SK-N-SH (cell line): ENCODE measurements around the gene BLTP1. TPM values are rescaled to one million over a fixed set of nuclear protein-coding genes. Genes with fewer than 3 reads are reported as not detected.

Experiments
- CTCF ChIA-PET: fragments of 300-600, 350-600 bp; formaldehyde crosslinking; extraction: SDS; loops from one replicate; lab custom pipeline; 2021; lab: Yijun Ruan, JAX
- POLR2A ChIA-PET: fragments of 350-600 bp; sonication (Branson Sonifier 250); formaldehyde crosslinking; extraction: SDS; loops from one replicate; lab custom pipeline; 2020; ENCODE audit warnings: antibody characterized with exemption, inconsistent platforms; lab: Yijun Ruan, JAX
- DNase-seq: peaks from one replicate; pipeline ENCODE4 v3.0.0; 2012
- H2AFZ ChIP-seq: fragments of 200-600 bp; sonication (generic); 2 replicates; pipeline ENCODE4 v1.8.1; 2016; ENCODE audit warnings: antibody characterized with exemption, mild to moderate bottlenecking, low read depth
- H3F3A ChIP-seq: fragments of 200-600 bp; sonication (generic); replicated peaks from 2 replicates; pipeline ENCODE3; 2016; ENCODE audit warnings: antibody characterized with exemption, mild to moderate bottlenecking; ENCODE audit not compliant: insufficient read depth
- H3K27ac ChIP-seq, 2 experiments: fragments of 200-500 bp in 1 of 2; fragments of 200-600 bp in 1 of 2; sonication (Bioruptor generic) in 1 of 2; sonication (generic), shearing (Covaris generic) in 1 of 2; 2 replicates each; pipeline versions ENCODE4 v1.5.1 to v1.6.1; 2014 to 2016; ENCODE audit warnings: low read depth in 2 of 2, inconsistent platforms in 1 of 2, low read length in 1 of 2, mild to moderate bottlenecking in 1 of 2, mixed read lengths in 1 of 2
- H3K27me3 ChIP-seq: fragments of 200-600 bp; sonication (generic), shearing (Covaris generic); 2 replicates; pipeline ENCODE4 v1.6.1; 2016; ENCODE audit warnings: mixed run types; ENCODE audit not compliant: insufficient read depth
- H3K36me3 ChIP-seq, 2 experiments: fragments of 200-500 bp in 1 of 2; fragments of 200-600 bp in 1 of 2; sonication (Bioruptor generic) in 1 of 2; sonication (generic) in 1 of 2; replicated peaks in 1 of 2; 2 replicates each; pipeline versions ENCODE3 to v1.5.1; 2014 to 2016; ENCODE audit warnings: low read length in 1 of 2, mild to moderate bottlenecking in 1 of 2; ENCODE audit not compliant: insufficient read depth in 2 of 2, control insufficient read depth in 1 of 2
- H3K4me1 ChIP-seq, 2 experiments: fragments of 200-500 bp in 1 of 2; fragments of 200-600 bp in 1 of 2; sonication (Bioruptor generic) in 1 of 2; sonication (generic), shearing (Covaris generic) in 1 of 2; 2 replicates each; pipeline versions ENCODE4 v1.5.1 to v1.6.1; 2014 to 2016; ENCODE audit warnings: low read depth in 1 of 2, low read length in 1 of 2, mixed run types in 1 of 2; ENCODE audit not compliant: insufficient read depth in 2 of 2, control insufficient read depth in 1 of 2
- H3K4me2 ChIP-seq: fragments of 200-600 bp; sonication (generic), shearing (Covaris generic); 2 replicates; pipeline ENCODE4 v1.6.1; 2017; ENCODE audit warnings: mixed run types
- H3K4me3 ChIP-seq, 2 experiments: fragments of 200-500 bp in 1 of 2; fragments of 200-600 bp in 1 of 2; sonication (Bioruptor generic) in 1 of 2; sonication (generic), shearing (Covaris generic) in 1 of 2; 2 replicates each; pipeline versions ENCODE4 v1.5.1 to v1.8.1; 2014 to 2016; ENCODE audit warnings: low read depth in 2 of 2, inconsistent platforms in 1 of 2, low read length in 1 of 2, mild to moderate bottlenecking in 1 of 2, mixed read lengths in 1 of 2, moderate library complexity in 1 of 2
- H3K79me2 ChIP-seq: fragments of 200-600 bp; sonication (generic); 2 replicates; pipeline ENCODE4 v1.8.1; 2017; ENCODE audit warnings: mild to moderate bottlenecking; ENCODE audit not compliant: insufficient read depth
- H3K9ac ChIP-seq: fragments of 200-600 bp; sonication (generic); 2 replicates; pipeline ENCODE4 v1.6.1; 2017; ENCODE audit warnings: mixed run types
- H3K9me2 ChIP-seq: fragments of 200-600 bp; sonication (generic); 2 replicates; pipeline ENCODE4 v1.6.1; 2017; ENCODE audit warnings: mixed run types
- H3K9me3 ChIP-seq: fragments of 200-600 bp; sonication (generic); 2 replicates; pipeline ENCODE4 v1.6.1; 2017; ENCODE audit warnings: mixed run types, mild to moderate bottlenecking, moderate library complexity
- H4K20me1 ChIP-seq: fragments of 200-600 bp; sonication (generic); 2 replicates; pipeline ENCODE4 v1.6.1; 2017; ENCODE audit warnings: mild to moderate bottlenecking, mixed run types; ENCODE audit not compliant: insufficient read depth
- CHD2 ChIP-seq: fragments of 150-350 bp; IDR thresholded peaks from 2 replicates; pipeline ENCODE4 v1.6.1; 2018; ENCODE audit warnings: low read length; ENCODE audit not compliant: partially characterized antibody
- ELF1 ChIP-seq: IDR thresholded peaks from 2 replicates; pipeline ENCODE4 v1.4.0; 2012
- EP300 ChIP-seq, 2 experiments: IDR thresholded peaks; 2 replicates each; pipeline versions ENCODE4 v1.4.0 to v1.6.1; 2012; ENCODE audit warnings: borderline replicate concordance in 1 of 2, low read depth in 1 of 2, low read length in 1 of 2
- EZH2phosphoT487 ChIP-seq: fragments of 200-600 bp; sonication (generic); IDR thresholded peaks from 2 replicates; pipeline ENCODE4 v1.6.1; 2017; ENCODE audit warnings: low read depth, mixed run types, mild to moderate bottlenecking, antibody characterized with exemption, moderate library complexity, borderline replicate concordance
- GATA2 ChIP-seq: sonication (generic); formaldehyde crosslinking; IDR thresholded peaks from 2 replicates; pipeline ENCODE4 v1.5.0; 2020; ENCODE audit warnings: mild to moderate bottlenecking, missing genetic modification reagents
- JUND ChIP-seq: IDR thresholded peaks from 2 replicates; pipeline ENCODE4 v1.4.0; 2012
- MEF2A ChIP-seq: IDR thresholded peaks from 2 replicates; pipeline ENCODE4 v1.4.0; 2012; ENCODE audit warnings: low read depth, borderline replicate concordance
- MXI1 ChIP-seq: IDR thresholded peaks from 2 replicates; pipeline ENCODE4 v1.6.1; 2012; ENCODE audit warnings: mild to moderate bottlenecking, low read depth, low read length, improper control_type of control experiment
- NRF1 ChIP-seq: IDR thresholded peaks from 2 replicates; pipeline ENCODE4 v1.6.1; 2012; ENCODE audit warnings: low read depth, mild to moderate bottlenecking, low read length
- POLR2AphosphoS5 ChIP-seq: IDR thresholded peaks from 2 replicates; pipeline ENCODE4 v1.6.1; 2012; ENCODE audit warnings: low read depth, low read length
- RAD21 ChIP-seq: IDR thresholded peaks from 2 replicates; pipeline ENCODE4 v1.6.1; 2012; ENCODE audit warnings: mild to moderate bottlenecking, low read length
- RCOR1 ChIP-seq: fragments of 150-350 bp; IDR thresholded peaks from 2 replicates; pipeline ENCODE4 v1.6.1; 2017; ENCODE audit warnings: antibody characterized with exemption, low read length
- RFX5 ChIP-seq: IDR thresholded peaks from 2 replicates; pipeline ENCODE4 v1.6.1; 2012; ENCODE audit warnings: mild to moderate bottlenecking, improper control_type of control experiment, low read length
- SIN3A ChIP-seq: IDR thresholded peaks from 2 replicates; pipeline ENCODE4 v1.6.1; 2012; ENCODE audit warnings: low read depth, mild to moderate bottlenecking, low read length, moderate library complexity, borderline replicate concordance
- SMC3 ChIP-seq: IDR thresholded peaks from 2 replicates; pipeline ENCODE4 v1.6.1; 2012; ENCODE audit warnings: low read depth, low read length, improper control_type of control experiment
- TEAD4 ChIP-seq: IDR thresholded peaks from 2 replicates; pipeline ENCODE4 v1.4.0; 2012; ENCODE audit warnings: mild to moderate bottlenecking, borderline replicate concordance; ENCODE audit not compliant: insufficient read depth
- WGBS: methylation state at CpG from one replicate; pipeline ENCODE4 v1.1.6; 2017; ENCODE audit warnings: low lambda C conversion rate; 5-methylcytosine and 5-hydroxymethylcytosine counted together
- polyA plus RNA-seq, 3 experiments: library from polyadenylated mRNA; depleted of rRNA; stranded (reverse); fragments of >200 nt; gene quantifications; 2 replicates each; pipeline ENCODE4 v1.2.3, GENCODE V29; 2012
- TF ChIP-seq, protein P1 (sequence below): IDR thresholded peaks from 2 replicates; pipeline ENCODE4 v1.4.0; 2012; ENCODE audit warnings: low read depth
- TF ChIP-seq, protein P2 (sequence below): IDR thresholded peaks from 2 replicates; pipeline ENCODE4 v1.6.1; 2012; ENCODE audit warnings: mild to moderate bottlenecking, low read depth, low read length, moderate library complexity
- TF ChIP-seq, protein P3 (sequence below): fragments of 200-600 bp; sonication (generic); IDR thresholded peaks from 2 replicates; pipeline ENCODE4 v1.6.1; 2017; ENCODE audit warnings: antibody characterized with exemption, mild to moderate bottlenecking, moderate library complexity
- TF ChIP-seq, protein P4 (sequence below): IDR thresholded peaks from 2 replicates; pipeline ENCODE4; 2012

BLTP1 gene
- polyA plus RNA-seq, 1 of the 3 experiments (the other 2 are of a cell fraction): 13.1 TPM

- Histone ChIP-seq H3K9me3 (no peaks in the 10 kb centered on the region), H3K4me2 (no peak overlapping the region), H3K79me2 (peaks cover 60% of the 10 kb centered on the region), H3F3A (no peaks in the 10 kb centered on the region), H3K4me1 (no peaks in the 10 kb centered on the region; a peak in 1 of 4 replicates), H3K4me3 (no peak overlapping the region), H3K9ac (no peak overlapping the region), H3K36me3 (peaks cover 0 to 4% of the 10 kb centered on the region in 2 experiments), H3K27me3 (no peaks in the 10 kb centered on the region), H4K20me1 (peaks cover 17% of the 10 kb centered on the region; the same call in 1 of the 2 replicates), H2AFZ (no peak overlapping the region), H3K9me2 (no peaks in the 10 kb centered on the region), H3K27ac (no peak overlapping the region; a peak in 1 of 4 replicates)
- POLR2A ChIA-PET: no interaction called here
- no peak for DNase-seq
- WGBS: 100% methylated on average over 1 of the region's 1 CpG
- TF ChIP-seq, protein P1, sequence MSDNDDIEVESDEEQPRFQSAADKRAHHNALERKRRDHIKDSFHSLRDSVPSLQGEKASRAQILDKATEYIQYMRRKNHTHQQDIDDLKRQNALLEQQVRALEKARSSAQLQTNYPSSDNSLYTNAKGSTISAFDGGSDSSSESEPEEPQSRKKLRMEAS: no peak
- TF ChIP-seq ELF1: no peak
- TF ChIP-seq EP300 (IDR thresholded peaks at IDR 0.05; ENCODE audit: borderline replicate concordance in 1 of 2, low read depth in 1 of 2, low read length in 1 of 2): no peak
- no peak for TF ChIP-seq CHD2
- no peak for TF ChIP-seq SIN3A
- no peak for TF ChIP-seq RCOR1
- TF ChIP-seq POLR2AphosphoS5: no peak
- no peak for TF ChIP-seq MXI1
- no peak for TF ChIP-seq RFX5
- TF ChIP-seq TEAD4: no peak
- TF ChIP-seq, protein P2, sequence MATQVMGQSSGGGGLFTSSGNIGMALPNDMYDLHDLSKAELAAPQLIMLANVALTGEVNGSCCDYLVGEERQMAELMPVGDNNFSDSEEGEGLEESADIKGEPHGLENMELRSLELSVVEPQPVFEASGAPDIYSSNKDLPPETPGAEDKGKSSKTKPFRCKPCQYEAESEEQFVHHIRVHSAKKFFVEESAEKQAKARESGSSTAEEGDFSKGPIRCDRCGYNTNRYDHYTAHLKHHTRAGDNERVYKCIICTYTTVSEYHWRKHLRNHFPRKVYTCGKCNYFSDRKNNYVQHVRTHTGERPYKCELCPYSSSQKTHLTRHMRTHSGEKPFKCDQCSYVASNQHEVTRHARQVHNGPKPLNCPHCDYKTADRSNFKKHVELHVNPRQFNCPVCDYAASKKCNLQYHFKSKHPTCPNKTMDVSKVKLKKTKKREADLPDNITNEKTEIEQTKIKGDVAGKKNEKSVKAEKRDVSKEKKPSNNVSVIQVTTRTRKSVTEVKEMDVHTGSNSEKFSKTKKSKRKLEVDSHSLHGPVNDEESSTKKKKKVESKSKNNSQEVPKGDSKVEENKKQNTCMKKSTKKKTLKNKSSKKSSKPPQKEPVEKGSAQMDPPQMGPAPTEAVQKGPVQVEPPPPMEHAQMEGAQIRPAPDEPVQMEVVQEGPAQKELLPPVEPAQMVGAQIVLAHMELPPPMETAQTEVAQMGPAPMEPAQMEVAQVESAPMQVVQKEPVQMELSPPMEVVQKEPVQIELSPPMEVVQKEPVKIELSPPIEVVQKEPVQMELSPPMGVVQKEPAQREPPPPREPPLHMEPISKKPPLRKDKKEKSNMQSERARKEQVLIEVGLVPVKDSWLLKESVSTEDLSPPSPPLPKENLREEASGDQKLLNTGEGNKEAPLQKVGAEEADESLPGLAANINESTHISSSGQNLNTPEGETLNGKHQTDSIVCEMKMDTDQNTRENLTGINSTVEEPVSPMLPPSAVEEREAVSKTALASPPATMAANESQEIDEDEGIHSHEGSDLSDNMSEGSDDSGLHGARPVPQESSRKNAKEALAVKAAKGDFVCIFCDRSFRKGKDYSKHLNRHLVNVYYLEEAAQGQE: no peak
- TF ChIP-seq GATA2 (CRISPR knock-in tag): no peak
- TF ChIP-seq JUND: no peak
- no peak for TF ChIP-seq RAD21
- no peak for TF ChIP-seq MEF2A
- CTCF ChIA-PET: no interaction called here
These were observed 11.6 kb downstream of the BLTP1 start for GRCh38 chr4:122163767-122164166.

GRCh38 chr4:122167369-122167768 lies 15.2 kb downstream of the BLTP1 start:
- Histone ChIP-seq H3F3A (no peaks in the 10 kb centered on the region), H3K4me2 (no peak overlapping the region), H3K79me2 (peaks cover 43% of the 10 kb centered on the region), H2AFZ (no peak overlapping the region), H3K9me3 (no peaks in the 10 kb centered on the region), H3K4me1 (no peaks in the 10 kb centered on the region; a peak in 1 of 4 replicates), H3K9ac (no peak overlapping the region), H3K9me2 (no peaks in the 10 kb centered on the region), H4K20me1 (0 out of 2 replicates have a peak, but pooled peaks cover 9% of the 10 kb centered on the region), H3K36me3 (peaks cover 0 to 4% of the 10 kb centered on the region in 2 experiments), H3K27ac (no peak overlapping the region), H3K4me3 (no peak overlapping the region), H3K27me3 (no peaks in the 10 kb centered on the region)
- no peak for DNase-seq
- CTCF ChIA-PET: no interaction called here
- WGBS: 99% methylated on average over 4 of the region's 4 CpGs
- TF ChIP-seq, protein P3, sequence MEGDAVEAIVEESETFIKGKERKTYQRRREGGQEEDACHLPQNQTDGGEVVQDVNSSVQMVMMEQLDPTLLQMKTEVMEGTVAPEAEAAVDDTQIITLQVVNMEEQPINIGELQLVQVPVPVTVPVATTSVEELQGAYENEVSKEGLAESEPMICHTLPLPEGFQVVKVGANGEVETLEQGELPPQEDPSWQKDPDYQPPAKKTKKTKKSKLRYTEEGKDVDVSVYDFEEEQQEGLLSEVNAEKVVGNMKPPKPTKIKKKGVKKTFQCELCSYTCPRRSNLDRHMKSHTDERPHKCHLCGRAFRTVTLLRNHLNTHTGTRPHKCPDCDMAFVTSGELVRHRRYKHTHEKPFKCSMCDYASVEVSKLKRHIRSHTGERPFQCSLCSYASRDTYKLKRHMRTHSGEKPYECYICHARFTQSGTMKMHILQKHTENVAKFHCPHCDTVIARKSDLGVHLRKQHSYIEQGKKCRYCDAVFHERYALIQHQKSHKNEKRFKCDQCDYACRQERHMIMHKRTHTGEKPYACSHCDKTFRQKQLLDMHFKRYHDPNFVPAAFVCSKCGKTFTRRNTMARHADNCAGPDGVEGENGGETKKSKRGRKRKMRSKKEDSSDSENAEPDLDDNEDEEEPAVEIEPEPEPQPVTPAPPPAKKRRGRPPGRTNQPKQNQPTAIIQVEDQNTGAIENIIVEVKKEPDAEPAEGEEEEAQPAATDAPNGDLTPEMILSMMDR: no peak
- TF ChIP-seq EZH2phosphoT487 (no peak), NRF1 (no peak), SMC3 (no peak)
- TF ChIP-seq, protein P4, sequence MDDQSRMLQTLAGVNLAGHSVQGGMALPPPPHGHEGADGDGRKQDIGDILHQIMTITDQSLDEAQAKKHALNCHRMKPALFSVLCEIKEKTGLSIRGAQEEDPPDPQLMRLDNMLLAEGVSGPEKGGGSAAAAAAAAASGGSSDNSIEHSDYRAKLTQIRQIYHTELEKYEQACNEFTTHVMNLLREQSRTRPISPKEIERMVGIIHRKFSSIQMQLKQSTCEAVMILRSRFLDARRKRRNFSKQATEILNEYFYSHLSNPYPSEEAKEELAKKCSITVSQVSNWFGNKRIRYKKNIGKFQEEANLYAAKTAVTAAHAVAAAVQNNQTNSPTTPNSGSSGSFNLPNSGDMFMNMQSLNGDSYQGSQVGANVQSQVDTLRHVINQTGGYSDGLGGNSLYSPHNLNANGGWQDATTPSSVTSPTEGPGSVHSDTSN: no peak
- POLR2A ChIA-PET: no interaction called here
